Prostate gland (tissue), 2 donors: ENCODE data around the gene CDC14A.

Source experiments
- CTCF ChIP-seq, 4 experiments: fragments of 200-600 bp in 2 of 4; fragments of 450-650 bp in 2 of 4; sonication (generic) in 2 of 4; IDR thresholded peaks; 1 replicate in 3 of 4; 2 replicates in 1 of 4; pipeline ENCODE4 v1.5.1; 2016 to 2019; ENCODE audit warnings: antibody characterized with exemption in 4 of 4, mild to moderate bottlenecking in 2 of 4, moderate library complexity in 2 of 4
- POLR2A ChIP-seq: fragments of 450-650 bp; IDR thresholded peaks from one replicate; pipeline ENCODE4 v1.6.1; 2016; ENCODE audit warnings: antibody characterized with exemption, mild to moderate bottlenecking

- TF ChIP-seq CTCF (IDR thresholded peaks at IDR 0.05) (no peak), POLR2A (no peak)
These were observed 149.9 kb downstream of the CDC14A start for GRCh38 chr1:100502052-100502792.
